NCI-H446 treated with DMSO at 0.1 percent for 48 hours (cell line): Measurements from ENCODE around the gene MIB1.
"Not testable (repeated sequence)": the region's sequence is repeated elsewhere in the genome, so short reads cannot be mapped to it uniquely, and the experiment has no call there.

ENCODE experiments used
- DNase-seq: peaks from one replicate; lab custom pipeline; 2025; lab: John Stamatoyannopoulos, UW

The MIB1 gene

GRCh38 chr18:21740538-21741311 lies at the start of gene MIB1:
Gene MIB1, plus strand, starts transcription at chr18:21740792. Its CDS starts 792 bp downstream, at chr18:21741584.
- peak; percentile 91 for DNase-seq

GRCh38 chr18:21693322-21693721 lies 47.3 kb upstream of the MIB1 start:
- no peak for DNase-seq

GRCh38 chr18:21700528-21701075 lies 40.0 kb upstream of the MIB1 start:
- no peak for DNase-seq

GRCh38 chr18:21701621-21702020 lies 39.0 kb upstream of the MIB1 start:
- no peak for DNase-seq

- DNase-seq = no peak
These were observed 38.0 kb upstream of the MIB1 start for GRCh38 chr18:21702602-21703001.

GRCh38 chr18:21703241-21703820 lies 37.3 kb upstream of the MIB1 start:
- DNase-seq = no peak

- DNase-seq = peak; percentile 76
These were observed 35.8 kb upstream of the MIB1 start, which contains the start of gene ABHD3 for GRCh38 chr18:21704603-21705364. Gene ABHD3, minus strand, starts transcription at chr18:21704774. Its CDS starts 109 bp downstream, at chr18:21704665.

GRCh38 chr18:21706386-21706865 lies 34.2 kb upstream of the MIB1 start:
- DNase-seq = no peak

- not testable (repeated sequence) for DNase-seq
These were observed 33.5 kb upstream of the MIB1 start for GRCh38 chr18:21707130-21707529.

- DNase-seq = no peak
These were observed 26.1 kb upstream of the MIB1 start for GRCh38 chr18:21714474-21714873.

- DNase-seq = no peak
These were observed 17.9 kb upstream of the MIB1 start for GRCh38 chr18:21722687-21723086.

GRCh38 chr18:21725201-21725600 lies 15.4 kb upstream of the MIB1 start:
- DNase-seq = no peak

GRCh38 chr18:21727702-21728101 lies 12.9 kb upstream of the MIB1 start:
- no peak for DNase-seq

GRCh38 chr18:21733011-21733410 lies 7.6 kb upstream of the MIB1 start:
- no peak for DNase-seq

- DNase-seq = no peak
These were observed 5.1 kb upstream of the MIB1 start for GRCh38 chr18:21735452-21736015.

GRCh38 chr18:21736926-21737325 lies 3.7 kb upstream of the MIB1 start:
- not testable (repeated sequence) for DNase-seq

- DNase-seq = no peak
These were observed 721 bp upstream of the MIB1 start for GRCh38 chr18:21739604-21740537.

GRCh38 chr18:21741312-21741561 lies 645 bp downstream of the MIB1 start:
- DNase-seq = no peak

- no peak for DNase-seq
These were observed 1.1 kb downstream of the MIB1 start for GRCh38 chr18:21741562-21742314.

- DNase-seq = no peak
These were observed 1.7 kb downstream of the MIB1 start for GRCh38 chr18:21742315-21742687.
